Right lobe of liver (tissue), 6 donors: ENCODE data around the gene C3. TPM values are rescaled to one million over a fixed set of nuclear protein-coding genes. Genes with fewer than 3 reads are reported as not detected.

Experiments
- ATAC-seq, 4 donors: fragments of 200-7000 bp; cut with Tn5 transposase; one replicate each; pipeline ENCODE4 v1.9.1; 2020; ENCODE audit warnings: mild to moderate bottlenecking in 4 of 4, moderate library complexity in 4 of 4
- DNase-seq, 3 donors: peaks; one replicate each; pipeline ENCODE4 v3.0.0-alpha.2; 2020
- H3K27ac ChIP-seq, 3 donors: fragments of 200-600 bp; one replicate each; pipeline ENCODE4 v1.8.0; 2022
- H3K27me3 ChIP-seq, 2 donors: fragments of 200-600 bp; one replicate each; pipeline ENCODE4 v1.8.0; 2022
- H3K36me3 ChIP-seq, 4 donors: fragments of 200-600 bp; sonication (generic) in 1 of 4; one replicate each; pipeline versions ENCODE4 v1.5.1 to v1.8.0; 2017 to 2022; ENCODE audit warnings: control low read depth in 1 of 4
- H3K4me1 ChIP-seq, 4 donors: fragments of 200-600 bp; sonication (generic) in 1 of 4; one replicate each; pipeline versions ENCODE4 v1.5.1 to v1.8.0; 2017 to 2022; ENCODE audit warnings: control low read depth in 1 of 4
- H3K4me3 ChIP-seq, 3 donors: fragments of 200-600 bp; one replicate each; pipeline ENCODE4 v1.8.0; 2022
- H3K9me3 ChIP-seq, 4 donors: fragments of 200-600 bp; sonication (generic) in 1 of 4; one replicate each; pipeline versions ENCODE4 v1.5.1 to v1.8.0; 2017 to 2022; ENCODE audit warnings: control low read depth in 1 of 4
- POLR2A ChIP-seq: fragments of 450-650 bp; IDR thresholded peaks from one replicate; pipeline ENCODE4 v1.6.1; 2017; ENCODE audit warnings: antibody characterized with exemption, mild to moderate bottlenecking
- whole genome bisulfite sequencing: methylation state at CpG from one replicate; pipeline ENCODE4 v1.1.6; 2018; ENCODE audit warnings: low coverage, low lambda C conversion rate; ENCODE audit not compliant: insufficient coverage; ENCODE audit errors: missing lambda C conversion rate; 5-methylcytosine and 5-hydroxymethylcytosine counted together
- intact Hi-C, 2 donors: fragments of 100-400 bp; cut with DNase I; formaldehyde crosslinking; loops; one replicate each; pipeline versions ENCODE4 v1.11.2 to v1.14.1; 2022
- long read RNA-seq: library from polyadenylated mRNA; unstranded; transcript quantifications from one replicate; pipeline ENCODE4 v2.0.0, GENCODE V29; 2019
- total RNA-seq, 6 experiments: library from RNA; depleted of rRNA in 2 of 6; stranded (reverse); fragments of >200 nt in 2 of 6; fragmentation: NEBNext Ultra II Directional in 3 of 6; extraction: Animal tissue kit (Norgen Biotek cat#: 25700) in 3 of 6; gene quantifications; one replicate each; pipeline versions ENCODE4 v1.1.0 to v1.2.4, GENCODE V29; 2016 to 2023
- TF ChIP-seq, protein P1 (sequence below), 4 donors: fragments of 200-600 bp in 3 of 4; fragments of 450-650 bp in 1 of 4; IDR thresholded peaks; one replicate each; pipeline versions ENCODE4 v1.5.1 to v1.8.0; 2016 to 2022; ENCODE audit warnings: antibody characterized with exemption in 4 of 4, mild to moderate bottlenecking in 2 of 4
- donor health status: DM: no; HTN: yes; CAD: no.
- donor health status: DM: no; HTN: no; CAD: no.
- donor health status: DM: no; HTN: no; CAD: no.
- donor health status: DM: no; HTN: yes; CAD: no.
- donor health status: DM: no; HTN: yes; CAD: no.

The C3 gene
- over 10,000 TPM; 10,569 to 17,502 (median 15,749) TPM for total RNA-seq
- long read RNA-seq, full-length matches to known transcripts = 26 of 467 reads
- long read RNA-seq, partial matches to known transcripts = 424 of 467 reads
- long read RNA-seq, other reads (novel, unspliced or antisense) = 17 of 467 reads

DNA sequence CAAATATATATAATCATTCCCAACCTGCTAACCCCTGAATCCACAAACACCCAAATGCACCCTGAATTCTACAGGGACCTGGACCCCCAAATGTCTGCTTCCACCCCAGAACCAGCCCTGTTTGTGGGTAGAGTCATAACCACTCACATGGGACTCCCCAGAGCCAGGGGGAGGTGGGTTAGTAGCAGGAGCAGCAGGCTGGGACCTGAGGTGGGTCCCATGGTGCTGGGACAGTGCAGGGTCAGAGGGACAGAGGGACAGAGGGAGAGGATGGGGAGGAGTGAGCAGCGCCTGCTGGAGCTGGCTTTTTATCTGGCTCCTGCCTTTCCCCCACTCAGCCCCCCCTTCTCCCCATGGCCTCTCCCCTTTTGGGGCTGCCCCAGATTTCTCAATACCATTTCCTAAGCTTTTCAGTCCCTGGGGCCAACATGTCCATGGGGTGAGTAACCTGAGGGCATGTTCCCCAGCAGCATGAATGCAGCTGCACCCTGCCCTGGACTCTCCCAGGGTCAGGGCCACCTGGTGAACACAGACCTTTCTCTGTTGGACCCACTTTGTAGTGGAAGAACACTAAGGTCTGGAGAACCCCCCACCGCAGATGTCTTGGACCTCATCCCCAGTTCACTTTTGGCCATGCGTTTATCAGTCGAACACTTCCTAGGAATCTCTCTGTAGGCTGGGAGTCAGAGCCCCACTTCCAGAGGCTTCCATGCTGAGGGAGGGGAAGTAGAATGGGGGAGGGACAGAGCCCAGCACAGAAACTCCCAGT lies at the start of gene C3:
TSS of gene C3 (minus strand) at position 282 of the 769 bp plus-strand sequence. CDS start at position 221, 61 bp downstream.
- DNase-seq = peak; percentile 81 to 95 (median 89)
- peak within 1 kb of the TSS; percentile 65 to 86 (median 70) for H3K27ac ChIP-seq
- intact Hi-C loops = no loop called here
- 4% methylated on average over 4 of the region's 4 CpGs for WGBS
- H3K36me3 ChIP-seq = peaks cover 0 to 26% (median 15%) of the 10 kb centered on the region in 4 donors
- peaks cover 0 to 48% (median 8%) of the 10 kb centered on the region in 4 donors for H3K4me1 ChIP-seq
- TF ChIP-seq POLR2A = peak; percentile 94
- TF ChIP-seq, protein P1, sequence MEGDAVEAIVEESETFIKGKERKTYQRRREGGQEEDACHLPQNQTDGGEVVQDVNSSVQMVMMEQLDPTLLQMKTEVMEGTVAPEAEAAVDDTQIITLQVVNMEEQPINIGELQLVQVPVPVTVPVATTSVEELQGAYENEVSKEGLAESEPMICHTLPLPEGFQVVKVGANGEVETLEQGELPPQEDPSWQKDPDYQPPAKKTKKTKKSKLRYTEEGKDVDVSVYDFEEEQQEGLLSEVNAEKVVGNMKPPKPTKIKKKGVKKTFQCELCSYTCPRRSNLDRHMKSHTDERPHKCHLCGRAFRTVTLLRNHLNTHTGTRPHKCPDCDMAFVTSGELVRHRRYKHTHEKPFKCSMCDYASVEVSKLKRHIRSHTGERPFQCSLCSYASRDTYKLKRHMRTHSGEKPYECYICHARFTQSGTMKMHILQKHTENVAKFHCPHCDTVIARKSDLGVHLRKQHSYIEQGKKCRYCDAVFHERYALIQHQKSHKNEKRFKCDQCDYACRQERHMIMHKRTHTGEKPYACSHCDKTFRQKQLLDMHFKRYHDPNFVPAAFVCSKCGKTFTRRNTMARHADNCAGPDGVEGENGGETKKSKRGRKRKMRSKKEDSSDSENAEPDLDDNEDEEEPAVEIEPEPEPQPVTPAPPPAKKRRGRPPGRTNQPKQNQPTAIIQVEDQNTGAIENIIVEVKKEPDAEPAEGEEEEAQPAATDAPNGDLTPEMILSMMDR (IDR thresholded peaks at IDR 0.05) = no peak
- H3K27me3 ChIP-seq = no peaks in the 10 kb centered on the region
- H3K9me3 ChIP-seq = no peaks in the 10 kb centered on the region
- peak within 1 kb of the TSS; percentile 78 to 95 (median 93) for H3K4me3 ChIP-seq
- ATAC-seq = peak; percentile 27 to 60 (median 58)

DNA sequence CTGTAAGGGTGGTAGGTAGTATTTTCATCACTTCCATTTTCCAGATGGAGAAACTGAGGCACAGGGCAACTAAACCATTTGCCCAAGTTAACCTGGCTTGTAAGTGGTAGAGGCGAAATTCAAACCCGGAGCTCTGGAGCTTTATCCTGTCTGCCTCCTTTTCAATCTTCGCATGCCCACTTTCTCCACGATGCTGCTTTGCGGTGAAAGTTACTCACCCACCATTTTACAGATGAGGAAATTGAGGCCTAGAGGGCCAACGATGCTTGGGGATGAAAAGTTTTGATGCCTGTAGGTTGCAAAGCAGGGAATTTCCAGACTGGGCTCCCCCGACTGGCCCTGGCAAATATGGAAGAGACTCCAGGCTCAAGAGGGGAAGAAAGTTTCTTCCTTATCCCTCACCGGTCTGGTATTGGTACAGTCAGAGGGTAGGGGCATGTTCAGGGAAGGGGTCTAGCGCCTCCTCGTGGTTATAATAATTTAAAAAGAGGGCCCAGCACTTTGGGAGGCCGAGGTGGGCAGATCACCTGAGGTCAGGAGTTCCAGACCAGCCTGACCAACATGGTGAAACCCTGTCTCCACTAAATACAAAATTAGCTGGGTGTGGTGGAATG lies 48.7 kb upstream of the C3 start:
- ATAC-seq (no peak), DNase-seq (no peak)
- Histone ChIP-seq H3K27ac (no peak overlapping the region), H3K9me3 (no peaks in the 10 kb centered on the region), H3K36me3 (no peaks in the 10 kb centered on the region), H3K4me3 (no peak overlapping the region), H3K27me3 (no peaks in the 10 kb centered on the region), H3K4me1 (peaks cover 0 to 29% (median 5%) of the 10 kb centered on the region in 4 donors)
- TF ChIP-seq, protein P1 (IDR thresholded peaks at IDR 0.05) = peak in 3 of 4 donors; percentile 25 to 38 (median 29)
- no peak for TF ChIP-seq POLR2A
- 51% methylated on average over 10 of the region's 11 CpGs for WGBS
- intact Hi-C loops = no loop called here

DNA sequence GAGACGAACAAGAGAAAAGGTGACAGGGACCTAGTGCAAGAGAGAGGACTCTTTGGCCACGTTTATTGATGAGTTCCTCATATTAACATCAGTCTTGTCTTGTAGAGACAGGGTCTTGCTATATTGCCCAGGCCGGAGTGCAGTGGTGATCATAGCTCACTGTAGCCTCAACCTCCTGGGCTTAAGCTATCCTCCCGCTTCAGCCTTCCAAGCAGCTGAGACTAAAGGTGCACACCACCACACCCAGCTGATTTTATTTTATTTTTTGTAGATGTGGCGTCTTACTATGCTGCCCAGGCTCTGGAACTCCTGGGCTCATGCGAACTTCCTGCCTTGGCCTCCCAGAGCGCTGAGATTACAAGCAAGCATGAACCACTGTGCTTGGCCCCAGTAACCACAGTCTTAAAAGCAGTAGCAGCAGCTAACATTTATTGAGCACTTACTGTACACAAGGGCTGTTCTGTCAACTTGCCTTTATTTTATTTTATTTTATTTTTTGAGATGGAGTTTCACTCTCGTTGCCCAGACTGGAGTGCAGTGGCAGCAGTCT lies 47.9 kb upstream of the C3 start:
- 55% methylated on average over 5 of the region's 8 CpGs for WGBS
- ATAC-seq (no peak), DNase-seq (no peak)
- Histone ChIP-seq H3K4me1 (peaks cover 0 to 29% (median 5%) of the 10 kb centered on the region in 4 donors), H3K27ac (no peak overlapping the region), H3K4me3 (no peak overlapping the region), H3K27me3 (no peaks in the 10 kb centered on the region), H3K9me3 (no peaks in the 10 kb centered on the region), H3K36me3 (no peaks in the 10 kb centered on the region)
- TF ChIP-seq, protein P1 (IDR thresholded peaks at IDR 0.05) = no peak
- TF ChIP-seq POLR2A = no peak
- intact Hi-C loops = no loop called here

DNA sequence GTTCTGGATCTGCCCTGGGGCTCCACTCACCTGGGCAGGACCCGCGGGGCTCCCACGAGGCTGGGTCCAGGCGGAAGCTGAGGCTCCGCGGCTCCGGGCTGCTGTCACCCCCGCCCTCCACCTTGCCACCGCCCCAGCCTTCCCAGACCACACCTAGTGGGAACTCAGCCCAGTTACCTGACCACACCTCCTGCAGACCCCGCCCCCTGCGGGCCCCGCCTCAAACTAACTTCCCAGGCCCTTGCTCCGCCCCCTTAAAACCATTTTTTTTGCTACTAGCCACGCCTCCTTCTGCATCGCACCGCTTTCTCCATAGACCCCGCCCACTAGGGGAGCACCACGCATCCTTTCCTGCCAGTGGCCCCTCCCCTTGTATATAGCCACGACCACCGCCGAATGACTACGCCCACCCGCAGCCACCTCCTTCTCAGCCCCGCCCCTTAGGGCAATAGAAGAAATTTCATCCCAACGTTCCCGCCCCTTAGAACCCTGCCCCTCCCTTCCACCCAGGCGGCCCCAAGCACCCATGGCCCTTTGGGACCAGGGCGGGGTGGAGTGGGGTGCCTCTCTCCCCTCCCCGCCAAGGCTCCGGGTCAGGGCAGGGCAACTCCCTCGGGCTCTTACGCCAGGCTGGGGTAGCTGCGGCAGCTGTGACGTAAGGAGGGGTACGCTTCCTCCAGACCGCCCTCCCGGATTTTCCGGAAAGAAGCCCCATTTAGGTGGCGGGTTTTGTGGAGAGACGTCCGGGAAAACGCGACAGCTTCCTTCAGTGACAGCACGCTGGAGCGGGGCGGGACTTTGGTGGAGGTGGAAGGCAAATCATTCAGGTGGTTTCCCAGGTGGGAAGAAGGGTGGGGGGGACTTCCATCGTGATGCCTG lies 47.1 kb upstream of the C3 start, which contains the start of gene SH2D3A:
TSS of gene SH2D3A (minus strand) at position 79 of the 879 bp plus-strand sequence. CDS start 3,687 bp downstream, outside the sequence.
- peak within 1 kb of the TSS; percentile 19 to 54 (median 27) for H3K4me3 ChIP-seq
- H3K27me3 ChIP-seq = no peaks in the 10 kb centered on the region
- no peaks in the 10 kb centered on the region for H3K9me3 ChIP-seq
- no peaks in the 10 kb centered on the region for H3K36me3 ChIP-seq
- peak within 1 kb of the TSS in 1 of 3 donors; percentile 30 for H3K27ac ChIP-seq
- TF ChIP-seq, protein P1 (IDR thresholded peaks at IDR 0.05) = no peak
- peak; percentile 37 for TF ChIP-seq POLR2A
- WGBS = 2% methylated on average over 26 of the region's 47 CpGs
- intact Hi-C loops = no loop called here
- DNase-seq = peak; percentile 85 to 93 (median 88)
- H3K4me1 ChIP-seq = peaks cover 0 to 29% (median 5%) of the 10 kb centered on the region in 4 donors
- peak; percentile 89 to 92 (median 90) for ATAC-seq
